Measurements from ENCODE around the gene DVL2. TPM values are rescaled to one million over a fixed set of nuclear protein-coding genes. Genes with fewer than 3 reads are reported as not detected.
A peak's percentile ranks its signal among the peaks of the same experiment; 100 is the strongest.

Gene DVL2
- total and polyA plus RNA-seq, 8 donors: 9.6 to 26.9 (median 16.0) TPM

DNA sequence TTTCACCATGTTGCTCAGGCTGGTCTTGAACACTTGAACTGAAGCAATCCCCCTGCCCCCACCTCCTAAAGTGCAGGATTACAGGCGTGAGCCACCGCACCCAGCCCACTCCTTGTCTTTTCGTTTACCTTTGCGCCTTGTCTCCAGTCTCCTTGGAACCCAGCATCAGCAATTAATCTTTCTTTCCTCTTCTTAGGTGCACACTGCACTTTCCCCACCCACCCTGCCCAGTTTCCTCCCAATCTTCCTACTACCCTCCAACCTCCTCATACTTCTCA is 29.4 kb upstream of the DVL2 start:
- Histone ChIP-seq H3K27me3 (no peaks in the 10 kb centered on the region), H3K4me3 (peak overlapping the region in 2 of 4 donors; percentile 68 to 81)
- FAIRE-seq: no peak

DNA sequence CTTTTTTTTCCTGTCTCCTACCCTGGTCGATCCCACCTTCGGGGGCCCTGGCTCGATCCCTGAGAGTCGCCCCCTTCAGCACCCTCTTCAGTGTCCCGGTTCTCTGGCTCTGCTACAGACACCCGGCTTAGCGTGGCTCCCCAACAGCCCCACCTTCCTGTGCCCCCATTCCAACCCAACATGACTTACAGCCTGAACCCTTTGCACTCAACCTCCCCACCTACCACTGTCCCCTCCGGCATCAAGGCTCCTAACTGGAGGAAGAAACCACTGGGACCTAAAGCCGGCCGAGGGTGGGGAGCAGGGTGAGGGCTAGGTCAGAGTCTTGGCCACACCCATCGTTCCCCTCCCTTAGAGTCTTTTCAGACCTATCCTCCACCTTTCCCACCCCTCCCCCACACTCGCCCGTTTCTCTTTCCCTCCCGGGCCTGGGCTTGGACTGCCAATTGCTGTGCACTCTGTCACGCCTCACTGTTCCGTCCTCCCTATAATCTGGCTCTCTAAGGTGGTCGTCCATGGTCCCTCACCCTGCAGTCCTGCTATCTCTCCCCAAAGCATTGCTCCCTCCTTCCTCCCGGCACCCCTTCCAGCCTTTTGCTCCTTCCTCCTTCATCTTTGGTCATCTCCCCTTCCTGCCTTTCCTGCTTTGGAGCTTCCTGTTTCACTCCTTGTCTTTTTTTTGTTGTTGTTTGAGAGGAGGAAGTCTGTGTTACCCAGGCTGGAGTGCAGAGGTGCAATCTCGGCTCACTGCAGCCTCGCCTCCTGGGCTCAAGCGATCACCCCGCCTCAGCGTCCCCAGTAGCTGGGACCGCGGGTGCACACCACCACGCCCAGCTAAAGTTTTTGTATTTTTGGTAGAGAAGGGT is 28.9 kb upstream of the DVL2 start:
- no peaks in the 10 kb centered on the region for H3K27me3 ChIP-seq
- H3K9me3 ChIP-seq: no peaks in the 10 kb centered on the region
- ATAC-seq (peak; percentile 12 to 55 (median 38)), FAIRE-seq (no peak), DNase-seq (peak; percentile 67 to 84 (median 78))
- peak overlapping the region; percentile 97 to 99 (median 98) for H3K27ac ChIP-seq
- intact Hi-C loops (cut with DNase I): loop anchor here in 1 of 3 donors (10.0 kb wide), 1 partner anchor 52 kb away; the partner anchor contains the start of gene GPS2
- H3K4me3 ChIP-seq: peak overlapping the region; percentile 50 to 83 (median 74)
- TF ChIP-seq, protein P1, sequence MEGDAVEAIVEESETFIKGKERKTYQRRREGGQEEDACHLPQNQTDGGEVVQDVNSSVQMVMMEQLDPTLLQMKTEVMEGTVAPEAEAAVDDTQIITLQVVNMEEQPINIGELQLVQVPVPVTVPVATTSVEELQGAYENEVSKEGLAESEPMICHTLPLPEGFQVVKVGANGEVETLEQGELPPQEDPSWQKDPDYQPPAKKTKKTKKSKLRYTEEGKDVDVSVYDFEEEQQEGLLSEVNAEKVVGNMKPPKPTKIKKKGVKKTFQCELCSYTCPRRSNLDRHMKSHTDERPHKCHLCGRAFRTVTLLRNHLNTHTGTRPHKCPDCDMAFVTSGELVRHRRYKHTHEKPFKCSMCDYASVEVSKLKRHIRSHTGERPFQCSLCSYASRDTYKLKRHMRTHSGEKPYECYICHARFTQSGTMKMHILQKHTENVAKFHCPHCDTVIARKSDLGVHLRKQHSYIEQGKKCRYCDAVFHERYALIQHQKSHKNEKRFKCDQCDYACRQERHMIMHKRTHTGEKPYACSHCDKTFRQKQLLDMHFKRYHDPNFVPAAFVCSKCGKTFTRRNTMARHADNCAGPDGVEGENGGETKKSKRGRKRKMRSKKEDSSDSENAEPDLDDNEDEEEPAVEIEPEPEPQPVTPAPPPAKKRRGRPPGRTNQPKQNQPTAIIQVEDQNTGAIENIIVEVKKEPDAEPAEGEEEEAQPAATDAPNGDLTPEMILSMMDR (IDR thresholded peaks at IDR 0.05): no peak
- WGBS, 2 donors: 11% methylated on average over 26 of the region's 26 CpGs
- H3K36me3 ChIP-seq: no peaks in the 10 kb centered on the region
- peaks cover 0 to 9% (median 6%) of the 10 kb centered on the region in 3 donors for H3K4me1 ChIP-seq

More for the DNA sequence above, 29.4 kb upstream of the DVL2 start:
- Histone ChIP-seq H3K27ac (peak overlapping the region in 3 of 4 donors; percentile 97 to 99 (median 99)), H3K4me1 (peaks cover 0 to 8% (median 6%) of the 10 kb centered on the region in 3 donors), H3K9me3 (no peaks in the 10 kb centered on the region), H3K36me3 (no peaks in the 10 kb centered on the region)
- DNase-seq (no peak), ATAC-seq (no peak)
- 56 to 63% methylated on average over 4 of the region's 4 CpGs for WGBS, 2 donors
- intact Hi-C loops (cut with DNase I): loop anchor here in 1 of 3 donors (10.0 kb wide), 1 partner anchor 51 kb away; the partner anchor contains the start of gene GPS2
- TF ChIP-seq, protein P1 (IDR thresholded peaks at IDR 0.05): no peak

DNA sequence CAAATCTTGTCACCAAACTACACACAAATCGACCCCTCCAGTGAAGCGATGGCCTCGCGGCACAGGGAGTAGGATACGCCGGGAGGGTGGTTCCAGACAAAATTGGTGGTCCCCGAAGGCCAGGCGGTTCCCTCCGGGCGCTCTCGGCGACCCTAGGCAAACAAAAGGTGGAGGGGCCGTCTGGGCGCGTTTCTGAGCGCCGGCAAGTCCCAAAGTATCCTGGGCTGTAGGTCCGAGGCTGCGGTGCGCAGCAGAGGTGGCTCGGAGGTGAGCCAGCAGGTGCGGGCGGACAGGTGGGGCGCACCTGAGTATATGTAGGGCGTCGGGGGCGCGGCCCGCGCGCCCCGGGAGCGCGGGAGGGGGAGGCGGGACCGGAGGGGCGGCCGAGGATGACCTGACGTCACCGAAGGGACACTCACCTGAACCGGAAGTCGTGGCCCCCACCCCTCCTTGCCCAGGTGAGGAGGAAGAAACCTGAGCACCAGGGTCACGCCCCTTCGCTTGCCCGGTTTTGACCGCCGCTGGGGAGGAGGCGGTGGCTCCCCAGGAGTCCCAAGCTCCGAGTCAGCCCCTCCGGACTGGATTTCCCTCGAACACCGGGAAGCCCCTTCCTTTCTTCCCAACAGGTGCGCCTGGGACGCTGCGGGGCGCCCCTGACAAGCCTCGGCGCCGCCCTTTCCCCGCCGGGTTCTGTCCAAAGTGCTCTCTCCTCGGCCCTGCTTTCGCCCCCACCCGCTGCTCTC is 28.0 kb upstream of the DVL2 start, which contains the start of gene CLDN7:
TSS of gene CLDN7 (minus strand) at position 287 of the 743 bp plus-strand sequence. CDS start 435 bp downstream, outside the sequence.
- TF ChIP-seq, protein P1 (IDR thresholded peaks at IDR 0.05): peak in 1 of 4 donors; percentile 9
- ATAC-seq (peak; percentile 79 to 86 (median 84)), DNase-seq (peak; percentile 93 to 97 (median 96)), FAIRE-seq (no peak)
- peak within 1 kb of the TSS; percentile 50 to 83 (median 74) for H3K4me3 ChIP-seq
- intact Hi-C loops (cut with DNase I): loop anchor here in 1 of 3 donors (10.0 kb wide), 1 partner anchor 52 kb away; the partner anchor contains the start of gene GPS2
- no peaks in the 10 kb centered on the region for H3K9me3 ChIP-seq
- peaks cover 0 to 9% (median 6%) of the 10 kb centered on the region in 3 donors for H3K4me1 ChIP-seq
- peak within 1 kb of the TSS; percentile 97 to 99 (median 98) for H3K27ac ChIP-seq
- 1 to 2% methylated on average over 51 to 64 of the region's 64 CpGs for WGBS, 2 donors
- no peaks in the 10 kb centered on the region for H3K27me3 ChIP-seq
- peaks cover 0 to 4% (median 2%) of the 10 kb centered on the region in 3 donors for H3K36me3 ChIP-seq

DNA sequence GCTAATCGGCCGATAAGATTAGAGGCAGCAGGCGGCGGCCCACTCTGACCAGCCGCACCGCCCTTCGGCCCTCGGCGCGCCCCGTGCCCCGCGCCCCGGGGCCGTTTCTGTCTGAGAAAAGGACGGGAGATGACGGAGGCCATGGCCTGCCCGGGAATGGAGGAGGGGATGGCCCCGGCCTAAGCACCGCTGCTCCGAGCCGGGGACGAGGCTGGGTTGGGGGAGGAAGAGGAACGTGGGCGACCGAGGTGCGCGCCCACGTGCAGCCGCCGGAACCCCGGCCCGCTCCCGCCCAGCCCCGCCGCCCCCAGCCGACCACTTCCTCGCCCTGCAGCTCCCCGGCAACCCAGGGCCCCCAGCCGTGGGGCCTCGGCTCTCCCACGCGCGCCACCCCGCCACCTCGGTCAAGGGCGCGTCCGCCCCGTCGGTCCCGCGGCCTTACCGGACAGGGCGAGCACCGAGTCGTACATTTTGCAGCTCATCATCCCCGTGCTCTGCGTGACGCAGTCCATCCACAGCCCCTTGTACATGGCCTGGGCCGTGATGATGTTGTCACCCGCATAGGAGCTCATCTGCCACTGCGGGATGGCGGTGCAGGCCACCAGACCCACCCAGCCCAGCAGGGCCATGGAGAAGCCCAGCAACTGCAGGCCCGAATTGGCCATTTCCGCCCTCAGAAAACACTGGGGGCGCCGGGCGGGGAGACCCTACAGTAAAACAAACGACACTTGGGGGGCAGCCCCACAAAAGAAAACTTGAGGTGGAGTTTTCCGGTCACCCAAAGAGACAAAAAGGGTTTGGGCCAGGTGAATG is 27.3 kb upstream of the DVL2 start:
- H3K27me3 ChIP-seq: no peaks in the 10 kb centered on the region
- TF ChIP-seq, protein P1 (IDR thresholded peaks at IDR 0.05): no peak

More for the DNA sequence above, 27.3 kb upstream of the DVL2 start:
- FAIRE-seq: no peak
- H3K36me3 ChIP-seq: peaks cover 0 to 10% (median 4%) of the 10 kb centered on the region in 3 donors
- DNase-seq: peak in 5 of 6 donors; percentile 50 to 81 (median 63)
- peaks cover 0 to 9% (median 6%) of the 10 kb centered on the region in 3 donors for H3K4me1 ChIP-seq
- 3 to 5% methylated on average over 62 to 71 of the region's 71 CpGs for whole genome bisulfite sequencing, 2 donors
- ATAC-seq: peak; percentile 10 to 25 (median 12)
- H3K27ac ChIP-seq: peak overlapping the region; percentile 97 to 99 (median 98)
- no peaks in the 10 kb centered on the region for H3K9me3 ChIP-seq
- intact Hi-C loops (cut with DNase I): loop anchor here in 1 of 3 donors (10.0 kb wide), 1 partner anchor 53 kb away; the partner anchor contains the start of gene GPS2
- H3K4me3 ChIP-seq: peak overlapping the region; percentile 50 to 83 (median 74)

Measured in pancreas (tissue), 10 donors.